OCI-LY1 (cell line): Measurements from ENCODE around the gene LRRC8B.

Experiments
- CTCF ChIP-seq: fragments of 200-600 bp; sonication (generic), shearing (Covaris generic); IDR thresholded peaks from 2 replicates; pipeline ENCODE4 v1.5.1; 2017; ENCODE audit warnings: mild to moderate bottlenecking, antibody characterized with exemption, low read length, moderate library complexity, mixed read lengths
- EZH2 ChIP-seq: fragments of 200-600 bp; sonication (generic), shearing (Covaris generic); IDR thresholded peaks from 2 replicates; pipeline ENCODE4 v1.8.0; 2017; ENCODE audit warnings: borderline replicate concordance, mixed run types, mild to moderate bottlenecking, antibody characterized with exemption, low read length, moderate library complexity, mixed read lengths

GRCh38 chr1:89643577-89643976, 118.9 kb downstream of the LRRC8B start:
- TF ChIP-seq CTCF (no peak), EZH2 (no peak)
